Measurements from ENCODE around the gene MAPK14. TPM values are rescaled to one million over a fixed set of nuclear protein-coding genes. Genes with fewer than 3 reads are reported as not detected.

The MAPK14 gene
- total and polyA plus RNA-seq, 10 of the 15 experiments (the other 5 are each of a cell fraction or from before 2014, with no cell fraction given), result 12.5 to 59.5 (median 43.0) TPM

DNA sequence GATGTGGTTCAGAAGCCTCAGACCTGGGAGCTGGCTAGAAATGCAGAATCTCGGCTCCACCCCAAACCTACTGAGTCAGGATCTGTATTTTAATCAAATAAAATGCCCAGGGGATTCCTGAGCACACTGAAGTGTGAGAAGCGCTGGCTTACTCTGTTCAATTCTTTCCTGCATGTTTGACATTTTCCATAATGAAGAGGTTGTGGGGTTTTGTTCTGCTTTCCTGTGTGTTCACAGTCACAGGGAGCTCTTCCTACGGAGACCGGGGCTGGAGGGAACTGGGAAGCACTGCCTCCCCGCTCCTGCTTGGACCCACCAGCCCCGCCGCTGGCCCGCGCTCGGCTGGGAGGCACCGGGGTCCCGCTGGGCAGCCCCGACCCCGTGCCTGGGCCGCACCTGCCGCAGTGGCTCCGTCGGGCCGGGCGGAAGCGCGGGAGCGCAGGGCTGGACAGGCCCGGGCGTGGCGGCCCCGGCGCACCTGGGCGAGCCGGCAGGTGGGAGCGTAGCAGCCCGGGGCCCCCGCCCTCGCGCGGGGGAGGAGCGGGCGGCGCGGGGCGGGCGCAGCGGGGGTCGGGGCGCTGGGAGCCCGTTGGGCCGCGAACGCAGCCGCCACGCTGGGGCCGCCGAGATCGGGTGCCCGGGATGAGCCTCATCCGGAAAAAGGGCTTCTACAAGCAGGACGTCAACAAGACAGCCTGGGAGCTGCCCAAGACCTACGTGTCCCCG lies 102.5 kb downstream of the MAPK14 start, which contains the start of gene MAPK13 (continued):
- TF ChIP-seq, protein P1, sequence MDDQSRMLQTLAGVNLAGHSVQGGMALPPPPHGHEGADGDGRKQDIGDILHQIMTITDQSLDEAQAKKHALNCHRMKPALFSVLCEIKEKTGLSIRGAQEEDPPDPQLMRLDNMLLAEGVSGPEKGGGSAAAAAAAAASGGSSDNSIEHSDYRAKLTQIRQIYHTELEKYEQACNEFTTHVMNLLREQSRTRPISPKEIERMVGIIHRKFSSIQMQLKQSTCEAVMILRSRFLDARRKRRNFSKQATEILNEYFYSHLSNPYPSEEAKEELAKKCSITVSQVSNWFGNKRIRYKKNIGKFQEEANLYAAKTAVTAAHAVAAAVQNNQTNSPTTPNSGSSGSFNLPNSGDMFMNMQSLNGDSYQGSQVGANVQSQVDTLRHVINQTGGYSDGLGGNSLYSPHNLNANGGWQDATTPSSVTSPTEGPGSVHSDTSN (IDR thresholded peaks at IDR 0.05; ENCODE audit: insufficient replicate concordance, low read depth, low read length), result no peak
- TF ChIP-seq MEF2B (IDR thresholded peaks at IDR 0.05; ENCODE audit: partially characterized antibody, poor library complexity, severe bottlenecking) (peak; percentile 27), POU2F2 (IDR thresholded peaks at IDR 0.05; ENCODE audit: borderline replicate concordance, low read depth, low read length) (no peak), ZNF217 (IDR thresholded peaks at IDR 0.05) (0 out of 2 replicates have a peak, but pooled peaks have one; percentile 35), IKZF1 (conservative IDR thresholded peaks at IDR 0.05) (peak; percentile 66)

DNA sequence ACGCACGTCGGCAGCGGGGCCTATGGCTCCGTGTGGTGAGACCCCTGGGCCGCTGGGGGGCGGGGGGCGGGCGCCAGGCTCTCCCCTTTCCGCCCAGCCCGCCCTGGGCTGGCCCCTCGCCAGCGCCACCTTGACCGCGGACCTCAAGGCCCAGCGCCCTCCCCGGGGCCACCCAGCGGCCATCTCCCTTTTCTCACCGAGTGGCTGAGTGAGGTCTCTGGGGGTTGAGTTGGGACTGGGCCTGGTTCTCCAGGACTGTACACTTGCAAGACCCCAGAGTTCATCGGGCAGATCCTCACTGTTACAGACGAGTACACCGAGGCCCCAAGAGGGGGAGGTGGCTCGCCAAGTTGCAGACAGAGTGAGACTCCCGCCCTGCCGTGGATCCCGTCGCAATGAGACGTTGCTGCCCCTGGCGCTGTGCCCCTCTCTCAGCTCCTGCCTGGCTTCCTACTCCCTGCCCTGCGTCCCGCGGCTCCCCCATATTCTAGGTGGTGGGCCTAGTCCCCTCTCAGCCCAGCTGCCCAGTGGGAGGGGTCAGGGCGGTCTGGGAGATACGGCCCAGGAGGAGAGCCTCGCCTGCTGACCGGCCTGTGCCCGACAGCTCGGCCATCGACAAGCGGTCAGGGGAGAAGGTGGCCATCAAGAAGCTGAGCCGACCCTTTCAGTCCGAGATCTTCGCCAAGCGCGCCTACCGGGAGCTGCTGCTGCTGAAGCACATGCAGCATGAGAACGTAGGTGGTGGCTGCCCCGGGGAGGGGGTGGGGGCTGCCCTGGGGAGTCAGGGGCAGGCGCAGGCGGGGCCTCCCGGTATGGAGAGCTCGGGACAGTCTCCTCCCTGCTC lies 103.3 kb downstream of the MAPK14 start:
- POLR2A ChIA-PET, result interaction anchor here (0.6 to 2.7 kb wide), 11 partner anchors 9 to 227 kb away, joined by 3 to 21 read pairs (median 3); partner anchors contain the start of genes BRPF3 and MAPK14
- Histone ChIP-seq H2AFZ (ENCODE audit: control insufficient read depth, low read depth, low read length) (peak overlapping the region; percentile 76), H3K27me3 (replicated peaks in 1 of 2; ENCODE audit: control insufficient read depth in 2 of 2, insufficient read depth in 2 of 2, low read length in 1 of 2) (no peaks in the 10 kb centered on the region), H3K79me2 (ENCODE audit: control insufficient read depth, insufficient read depth, low read length) (no peaks in the 10 kb centered on the region), H3K4me2 (ENCODE audit: control insufficient read depth, insufficient read depth) (peak overlapping the region; percentile 91), H3K27ac (ENCODE audit: control insufficient read depth, insufficient read depth) (peak overlapping the region; percentile 50), H3K36me3 (ENCODE audit: control insufficient read depth in 2 of 2, insufficient read depth in 2 of 2, low read length in 1 of 2) (no peaks in the 10 kb centered on the region), H3K4me3 (peak overlapping the region; percentile 46), H3K9me3 (replicated peaks; ENCODE audit: control insufficient read depth, insufficient read depth, low read length) (no peaks in the 10 kb centered on the region), H4K20me1 (ENCODE audit: control insufficient read depth, insufficient read depth) (no peaks in the 10 kb centered on the region), H3K4me1 (ENCODE audit: control insufficient read depth, insufficient read depth, low read length) (peaks cover 27% of the 10 kb centered on the region), H3K9ac (ENCODE audit: control insufficient read depth, insufficient read depth, low read length) (peak overlapping the region; percentile 53)
- ATAC-seq, result peak; percentile 72
- no TSS peak for BruUV-seq (replicated peaks)
- CTCF ChIA-PET, result interaction anchor here (0.6 to 4.4 kb wide), 16 partner anchors 8 to 887 kb away, joined by 3 to 28 read pairs (median 4); partner anchors contain the start of gene MAPK14
- RAD21 ChIA-PET (ENCODE audit: unreplicated experiment), result interaction anchor here (0.8 to 3.1 kb wide), 19 partner anchors 9 to 230 kb away, joined by 3 to 19 read pairs (median 5); partner anchors contain the start of genes BRPF3 and MAPK14
- 11% methylated on average over 36 of the region's 52 CpGs for WGBS (ENCODE audit: insufficient coverage, insufficient replicate concordance, low lambda C conversion rate, missing lambda C conversion rate)
- SMC1A ChIA-PET (ENCODE audit: uncharacterized antibody, unreplicated experiment), result interaction anchor here (0.5 to 4.7 kb wide), 17 partner anchors 9 to 229 kb away, joined by 3 to 37 read pairs (median 4); partner anchors contain the start of gene MAPK14
- in situ Hi-C loops (cut with MboI) (no loop called here), intact Hi-C loops (cut with micrococcal nuclease; ENCODE audit: unreplicated experiment) (no loop called here)
- no peak for DNase-seq (ENCODE audit: low read depth, low spot score)
- no peak for FAIRE-seq
- TF ChIP-seq, protein P2, sequence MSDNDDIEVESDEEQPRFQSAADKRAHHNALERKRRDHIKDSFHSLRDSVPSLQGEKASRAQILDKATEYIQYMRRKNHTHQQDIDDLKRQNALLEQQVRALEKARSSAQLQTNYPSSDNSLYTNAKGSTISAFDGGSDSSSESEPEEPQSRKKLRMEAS (IDR thresholded peaks at IDR 0.05; ENCODE audit: low read depth, low read length), result peak; percentile 73; the same call in 1 of the 2 replicates
- TF ChIP-seq CREM (IDR thresholded peaks at IDR 0.05; ENCODE audit: low read depth), result no peak
- TF ChIP-seq CBX3 (IDR thresholded peaks at IDR 0.05; ENCODE audit: borderline replicate concordance, low read depth), result no peak
- TF ChIP-seq HDGF (IDR thresholded peaks at IDR 0.05), result peak; percentile 34; the same call in 1 of the 2 replicates
- TF ChIP-seq POLR2A (IDR thresholded peaks at IDR 0.05; ENCODE audit: low read depth, low read length), result peak; percentile 68
- 0 out of 2 replicates have a peak, but pooled peaks have one; percentile 21 for TF ChIP-seq CHD2 (IDR thresholded peaks at IDR 0.05; ENCODE audit: borderline replicate concordance, low read depth, low read length)
- TF ChIP-seq, protein P3, sequence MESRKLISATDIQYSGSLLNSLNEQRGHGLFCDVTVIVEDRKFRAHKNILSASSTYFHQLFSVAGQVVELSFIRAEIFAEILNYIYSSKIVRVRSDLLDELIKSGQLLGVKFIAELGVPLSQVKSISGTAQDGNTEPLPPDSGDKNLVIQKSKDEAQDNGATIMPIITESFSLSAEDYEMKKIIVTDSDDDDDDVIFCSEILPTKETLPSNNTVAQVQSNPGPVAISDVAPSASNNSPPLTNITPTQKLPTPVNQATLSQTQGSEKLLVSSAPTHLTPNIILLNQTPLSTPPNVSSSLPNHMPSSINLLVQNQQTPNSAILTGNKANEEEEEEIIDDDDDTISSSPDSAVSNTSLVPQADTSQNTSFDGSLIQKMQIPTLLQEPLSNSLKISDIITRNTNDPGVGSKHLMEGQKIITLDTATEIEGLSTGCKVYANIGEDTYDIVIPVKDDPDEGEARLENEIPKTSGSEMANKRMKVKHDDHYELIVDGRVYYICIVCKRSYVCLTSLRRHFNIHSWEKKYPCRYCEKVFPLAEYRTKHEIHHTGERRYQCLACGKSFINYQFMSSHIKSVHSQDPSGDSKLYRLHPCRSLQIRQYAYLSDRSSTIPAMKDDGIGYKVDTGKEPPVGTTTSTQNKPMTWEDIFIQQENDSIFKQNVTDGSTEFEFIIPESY (IDR thresholded peaks at IDR 0.05), result no peak
- TF ChIP-seq, protein P4, sequence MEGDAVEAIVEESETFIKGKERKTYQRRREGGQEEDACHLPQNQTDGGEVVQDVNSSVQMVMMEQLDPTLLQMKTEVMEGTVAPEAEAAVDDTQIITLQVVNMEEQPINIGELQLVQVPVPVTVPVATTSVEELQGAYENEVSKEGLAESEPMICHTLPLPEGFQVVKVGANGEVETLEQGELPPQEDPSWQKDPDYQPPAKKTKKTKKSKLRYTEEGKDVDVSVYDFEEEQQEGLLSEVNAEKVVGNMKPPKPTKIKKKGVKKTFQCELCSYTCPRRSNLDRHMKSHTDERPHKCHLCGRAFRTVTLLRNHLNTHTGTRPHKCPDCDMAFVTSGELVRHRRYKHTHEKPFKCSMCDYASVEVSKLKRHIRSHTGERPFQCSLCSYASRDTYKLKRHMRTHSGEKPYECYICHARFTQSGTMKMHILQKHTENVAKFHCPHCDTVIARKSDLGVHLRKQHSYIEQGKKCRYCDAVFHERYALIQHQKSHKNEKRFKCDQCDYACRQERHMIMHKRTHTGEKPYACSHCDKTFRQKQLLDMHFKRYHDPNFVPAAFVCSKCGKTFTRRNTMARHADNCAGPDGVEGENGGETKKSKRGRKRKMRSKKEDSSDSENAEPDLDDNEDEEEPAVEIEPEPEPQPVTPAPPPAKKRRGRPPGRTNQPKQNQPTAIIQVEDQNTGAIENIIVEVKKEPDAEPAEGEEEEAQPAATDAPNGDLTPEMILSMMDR (IDR thresholded peaks at IDR 0.05 in 2 of 3, conservative IDR thresholded peaks at IDR 0.05 in 1 of 3; ENCODE audit: control insufficient read depth in 2 of 3, extremely low read depth in 1 of 3, insufficient read depth in 1 of 3, low read depth in 3 of 3, low read length in 3 of 3), result peak; percentile 4 to 27 (median 22); a peak in 3 of 6 replicates
- peak; percentile 70; the same call in 1 of the 2 replicates for TF ChIP-seq CHD1 (IDR thresholded peaks at IDR 0.05; ENCODE audit: low read depth, low read length)
